ENCODE data around the gene CADPS.

Gene CADPS

DNA sequence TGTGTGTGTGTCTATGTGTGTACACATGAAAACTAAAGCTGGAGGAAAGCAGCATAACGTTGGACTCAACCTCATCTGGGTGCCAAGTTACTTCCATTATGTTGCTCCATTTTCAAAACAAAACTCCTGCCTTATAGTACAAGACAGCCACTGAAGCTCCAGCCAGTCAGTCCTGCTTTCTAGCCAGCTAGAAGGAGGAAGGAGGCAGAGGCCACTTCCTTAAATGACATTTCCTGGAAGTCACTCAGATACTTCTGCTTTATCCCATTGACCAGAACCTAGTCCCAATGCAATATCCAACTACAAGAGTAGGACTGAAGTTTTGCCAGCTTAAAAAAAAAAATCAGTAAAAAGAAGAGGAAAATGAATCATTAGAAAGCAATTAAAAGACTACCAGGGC lies 31.7 kb downstream of the CADPS start:
- TF ChIP-seq ZFX (IDR thresholded peaks at IDR 0.05; ENCODE audit: borderline replicate concordance) (no peak), CTCF (IDR thresholded peaks at IDR 0.05) (no peak)

DNA sequence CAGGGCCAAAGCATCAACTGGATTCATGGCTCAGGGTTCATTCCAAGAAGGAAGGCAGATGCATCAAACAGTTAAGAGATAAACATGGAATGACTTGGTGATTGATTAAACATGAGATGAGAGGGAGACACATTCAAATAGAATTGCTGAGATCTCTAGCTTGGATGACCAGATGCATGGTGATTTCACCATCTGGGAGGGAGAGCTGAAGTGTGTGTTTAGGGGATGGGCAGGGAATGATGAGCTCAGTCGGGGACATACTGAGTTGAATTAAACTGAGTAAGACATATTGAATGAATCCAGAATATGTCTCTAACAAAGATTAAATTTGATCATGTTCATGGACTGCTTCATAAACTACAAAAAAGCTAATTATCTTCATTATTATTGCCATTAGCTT lies 35.5 kb downstream of the CADPS start:
- no peak overlapping the region for H3K27ac ChIP-seq
- TF ChIP-seq ZFX (IDR thresholded peaks at IDR 0.05; ENCODE audit: borderline replicate concordance) (no peak), CTCF (IDR thresholded peaks at IDR 0.05) (no peak)

More for the DNA sequence above, 31.7 kb downstream of the CADPS start:
- no peak overlapping the region for H3K27ac ChIP-seq

GRCh38 chr3:62837145-62837787 lies 38.0 kb downstream of the CADPS start:
- TF ChIP-seq CTCF (IDR thresholded peaks at IDR 0.05) (no peak), ZFX (IDR thresholded peaks at IDR 0.05; ENCODE audit: borderline replicate concordance) (no peak)

GRCh38 chr3:62835554-62836236 lies 39.5 kb downstream of the CADPS start:
- no peak overlapping the region for H3K27ac ChIP-seq
- no peak for TF ChIP-seq CTCF (IDR thresholded peaks at IDR 0.05)
- no peak for TF ChIP-seq ZFX (IDR thresholded peaks at IDR 0.05; ENCODE audit: borderline replicate concordance)

More at GRCh38 chr3:62837145-62837787, 38.0 kb downstream of the CADPS start:
- no peak overlapping the region for H3K27ac ChIP-seq

- H3K27ac ChIP-seq, result no peak overlapping the region
- TF ChIP-seq ZFX (IDR thresholded peaks at IDR 0.05; ENCODE audit: borderline replicate concordance) (no peak), CTCF (IDR thresholded peaks at IDR 0.05) (peak; percentile 28)
These were observed 41.7 kb downstream of the CADPS start for GRCh38 chr3:62833538-62833937.

- no peak overlapping the region for H3K27ac ChIP-seq
- TF ChIP-seq ZFX (IDR thresholded peaks at IDR 0.05; ENCODE audit: borderline replicate concordance) (no peak), CTCF (IDR thresholded peaks at IDR 0.05) (no peak)
These were observed 42.7 kb downstream of the CADPS start for GRCh38 chr3:62832553-62832952.

GRCh38 chr3:62830727-62831322 lies 44.4 kb downstream of the CADPS start:
- TF ChIP-seq CTCF (IDR thresholded peaks at IDR 0.05), result no peak
- no peak for TF ChIP-seq ZFX (IDR thresholded peaks at IDR 0.05; ENCODE audit: borderline replicate concordance)
- no peak overlapping the region for H3K27ac ChIP-seq

All from 22Rv1 (cell line).